T-helper 1 cell (primary cell): ENCODE results near the gene RAD51B.
"Not testable (repeated sequence)": the region's sequence is repeated elsewhere in the genome, so short reads cannot be mapped to it uniquely, and the experiment has no call there.

Experiments
- DNase-seq, 5 donors: peaks; one replicate each; pipeline ENCODE4 v3.0.0-alpha.2; 2012 to 2020

The RAD51B gene

GRCh38 chr14:68033336-68033932, 213.9 kb downstream of the RAD51B start:
- DNase-seq, result no peak

DNA sequence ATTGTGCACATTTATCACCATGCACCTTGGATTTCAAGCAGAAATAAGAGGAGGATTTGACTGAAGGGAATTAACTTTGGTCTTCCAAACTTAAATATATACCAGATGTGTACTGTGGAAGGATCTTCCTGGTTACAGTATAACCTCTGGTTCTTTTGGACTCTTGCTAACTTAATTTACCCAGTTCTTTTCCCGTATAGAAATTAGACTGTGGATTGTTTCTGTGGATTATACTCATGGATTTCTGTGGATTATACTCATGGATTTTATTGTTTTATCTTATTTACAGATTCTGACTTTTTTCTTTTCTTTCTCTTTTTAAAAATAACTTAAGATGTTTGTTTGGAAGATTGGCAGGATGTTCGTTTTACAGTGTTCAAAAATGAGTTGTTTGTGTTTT, 215.3 kb downstream of the RAD51B start:
- no peak for DNase-seq

GRCh38 chr14:68036202-68036601, 216.6 kb downstream of the RAD51B start:
- DNase-seq, result no peak

GRCh38 chr14:68039593-68039992, 220.0 kb downstream of the RAD51B start:
- no peak for DNase-seq

- DNase-seq, result no peak
These were observed 221.2 kb downstream of the RAD51B start for GRCh38 chr14:68040633-68041369.

GRCh38 chr14:68041876-68042354, 222.3 kb downstream of the RAD51B start:
- no peak for DNase-seq

DNA sequence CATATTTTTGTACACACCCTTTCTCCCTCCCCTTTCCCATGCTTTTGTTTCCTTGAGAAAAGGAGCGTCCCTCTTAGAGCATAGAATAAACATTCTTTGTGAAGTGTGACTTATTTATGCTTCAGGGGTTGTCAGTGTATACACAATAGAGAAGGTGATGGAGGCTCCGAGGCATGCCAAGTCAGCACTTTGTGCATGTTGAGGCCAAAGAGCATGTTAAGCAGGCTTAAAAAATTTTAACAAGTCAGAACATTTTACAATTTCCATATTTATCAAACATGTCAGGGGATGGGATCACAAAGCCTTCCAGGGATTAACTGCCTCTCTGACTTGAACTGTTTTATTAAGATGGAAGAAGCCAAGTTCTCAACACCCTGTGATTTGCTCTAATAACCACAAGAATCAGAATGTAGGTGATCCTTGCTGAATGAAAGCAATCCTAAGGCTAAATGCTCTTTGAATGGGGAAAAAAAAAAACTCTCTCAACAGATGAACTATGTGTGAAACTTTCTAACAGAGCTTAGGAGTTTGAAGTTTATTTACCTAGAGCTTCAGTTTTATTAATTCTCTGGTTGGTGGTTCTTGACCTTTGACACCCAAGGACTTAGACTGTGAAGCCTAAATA, 223.1 kb downstream of the RAD51B start:
- DNase-seq, result no peak

DNA sequence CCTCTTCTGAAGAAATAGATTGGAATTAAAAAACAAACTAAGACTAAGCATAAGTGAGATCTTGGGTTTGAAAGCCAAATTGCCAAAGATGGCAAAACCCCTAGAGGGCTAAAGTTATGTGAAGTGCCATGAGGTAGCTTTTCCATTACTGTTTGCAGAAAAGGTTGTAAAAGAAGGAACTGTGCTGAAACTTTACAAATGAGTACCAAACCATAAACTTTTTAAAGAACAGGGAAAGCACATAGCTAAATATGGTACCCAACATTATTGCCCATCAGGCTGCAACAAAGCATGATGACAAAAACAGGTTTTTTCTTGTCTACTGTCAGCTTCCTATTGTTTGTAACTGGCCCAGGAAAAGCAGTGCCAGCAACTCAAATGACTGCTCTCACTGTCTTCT, 224.2 kb downstream of the RAD51B start:
- no peak for DNase-seq

GRCh38 chr14:68047906-68048305, 228.3 kb downstream of the RAD51B start:
- no peak for DNase-seq

GRCh38 chr14:68048815-68049214, 229.2 kb downstream of the RAD51B start:
- not testable (repeated sequence) for DNase-seq

DNA sequence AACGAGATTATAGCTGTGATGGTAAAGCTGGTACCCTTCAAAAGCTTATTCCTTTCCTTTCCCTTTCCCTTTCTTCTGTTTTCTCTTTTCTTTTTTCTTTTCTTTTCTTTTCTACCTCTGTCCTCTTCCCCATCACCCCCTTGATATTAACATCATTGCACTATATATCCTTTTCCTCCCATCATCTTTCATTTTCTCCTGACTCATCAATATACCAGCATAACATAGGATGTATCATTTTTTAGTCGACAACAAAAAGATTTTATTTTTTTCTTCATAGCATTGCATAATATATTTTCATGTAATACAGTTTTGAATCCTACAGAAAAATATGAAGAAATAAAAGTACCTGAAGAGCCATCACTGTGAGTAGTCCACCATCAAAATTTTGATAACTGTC, 230.6 kb downstream of the RAD51B start:
- DNase-seq, result no peak

GRCh38 chr14:68051146-68051545, 231.6 kb downstream of the RAD51B start:
- no peak for DNase-seq

GRCh38 chr14:68060198-68060597, 240.6 kb downstream of the RAD51B start:
- DNase-seq, result no peak

DNA sequence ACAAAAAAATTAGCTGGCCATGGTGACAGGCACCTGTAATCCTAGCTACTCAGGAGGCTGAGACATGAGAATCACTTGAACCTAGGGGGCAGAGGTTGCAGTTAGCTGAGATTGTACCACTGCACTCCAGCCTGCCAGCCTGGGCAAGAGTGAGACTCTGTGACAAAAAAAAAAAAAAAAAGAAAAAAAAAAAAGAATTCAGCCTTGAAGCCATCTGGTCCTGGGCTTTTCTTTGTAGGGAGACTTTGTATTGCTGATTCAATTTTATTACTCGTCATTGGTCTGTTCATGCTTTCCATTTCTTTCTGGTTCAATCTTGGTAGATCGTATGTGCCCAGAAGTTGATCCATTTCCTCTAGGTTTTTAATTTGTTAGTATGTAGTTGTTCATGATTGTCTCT, 243.1 kb downstream of the RAD51B start:
- DNase-seq, result no peak

DNA sequence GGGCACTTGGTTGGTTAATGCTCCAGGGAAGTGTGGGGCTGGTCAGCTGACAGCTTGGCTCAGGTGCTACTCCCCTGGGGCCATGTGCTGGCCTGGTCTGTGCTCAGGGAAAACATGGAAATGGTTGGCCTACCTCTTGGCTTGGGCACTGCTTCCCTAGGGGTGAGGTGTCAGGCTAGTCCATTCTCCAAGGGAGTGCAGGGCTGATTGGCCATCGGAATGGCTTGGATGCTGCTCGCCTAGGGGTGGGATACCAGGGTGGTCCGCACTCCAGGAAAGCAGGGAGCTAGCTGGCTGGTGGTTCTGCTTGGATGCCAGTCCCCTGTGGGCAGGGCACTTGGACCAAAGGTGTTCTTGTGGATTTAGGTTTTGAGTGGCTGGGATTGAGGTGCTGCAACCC, 245.7 kb downstream of the RAD51B start:
- no peak for DNase-seq

DNA sequence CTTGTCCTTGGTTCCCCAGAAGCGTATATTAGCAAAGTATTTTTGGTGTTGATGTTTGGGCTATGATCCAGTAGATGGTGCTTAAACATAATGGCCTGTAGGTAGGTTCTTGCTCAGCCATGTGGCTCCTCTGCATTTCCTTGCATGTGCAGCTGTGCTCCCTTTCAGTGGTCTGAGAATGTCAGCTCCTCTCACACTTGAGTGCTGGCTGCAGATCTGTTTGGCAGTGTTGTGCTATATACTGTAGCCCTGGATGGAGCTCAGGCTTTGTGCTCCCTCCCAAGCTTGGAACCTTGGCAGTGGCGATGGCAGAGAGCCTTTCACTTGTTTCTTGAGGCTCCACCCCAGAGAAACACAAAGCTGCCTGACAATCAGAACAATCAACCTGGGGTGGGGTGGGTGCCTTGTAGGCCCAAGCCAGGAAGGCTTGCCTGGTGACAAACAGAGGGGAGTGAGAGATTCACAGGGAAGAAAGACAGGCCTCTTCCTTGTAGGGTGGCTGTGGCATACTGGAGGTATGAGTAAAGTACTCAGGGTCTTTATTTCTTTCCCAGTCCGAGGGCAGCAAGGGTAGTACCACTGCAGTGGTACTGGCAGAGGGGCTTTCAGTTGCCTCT, 255.3 kb downstream of the RAD51B start:
- no peak for DNase-seq

- DNase-seq, result no peak
These were observed 255.9 kb downstream of the RAD51B start for GRCh38 chr14:68075382-68076029.

- no peak for DNase-seq
These were observed 256.9 kb downstream of the RAD51B start for GRCh38 chr14:68076451-68076850.

- DNase-seq, result no peak
These were observed 260.5 kb downstream of the RAD51B start for GRCh38 chr14:68079941-68080697.

DNA sequence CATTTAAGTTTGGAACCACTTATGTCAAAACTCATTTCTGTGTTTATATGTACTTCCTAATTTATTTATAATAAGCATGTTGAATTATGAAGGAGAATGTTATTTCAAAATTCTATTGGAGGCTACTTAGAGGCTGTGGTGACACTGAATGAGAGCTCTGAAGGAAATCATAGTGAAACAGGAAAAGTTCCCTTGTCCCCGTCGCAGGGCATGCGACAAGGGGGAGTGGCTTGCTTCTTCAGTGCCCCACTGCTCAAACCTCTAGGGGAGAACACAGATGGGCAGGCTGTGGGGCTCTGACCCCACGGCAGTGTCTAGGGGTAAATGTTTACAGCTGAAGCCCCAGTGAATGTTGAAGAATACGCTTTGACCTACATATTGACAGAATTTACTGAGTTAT, 261.9 kb downstream of the RAD51B start:
- DNase-seq, result no peak

GRCh38 chr14:68082698-68083291, 263.2 kb downstream of the RAD51B start:
- no peak for DNase-seq

- DNase-seq, result no peak
These were observed 264.7 kb downstream of the RAD51B start for GRCh38 chr14:68084256-68084655.
